CD4-positive, alpha-beta T cell treated with Interleukin-17A for 1 hour (primary cell): ENCODE results near the gene COQ5.
"Not testable (repeated sequence)": the region's sequence is repeated elsewhere in the genome, so short reads cannot be mapped to it uniquely, and the experiment has no call there.

Source experiments
- DNase-seq: peaks from one replicate; pipeline ENCODE4 v3.0.0-alpha.2; 2020

COQ5 gene

DNA sequence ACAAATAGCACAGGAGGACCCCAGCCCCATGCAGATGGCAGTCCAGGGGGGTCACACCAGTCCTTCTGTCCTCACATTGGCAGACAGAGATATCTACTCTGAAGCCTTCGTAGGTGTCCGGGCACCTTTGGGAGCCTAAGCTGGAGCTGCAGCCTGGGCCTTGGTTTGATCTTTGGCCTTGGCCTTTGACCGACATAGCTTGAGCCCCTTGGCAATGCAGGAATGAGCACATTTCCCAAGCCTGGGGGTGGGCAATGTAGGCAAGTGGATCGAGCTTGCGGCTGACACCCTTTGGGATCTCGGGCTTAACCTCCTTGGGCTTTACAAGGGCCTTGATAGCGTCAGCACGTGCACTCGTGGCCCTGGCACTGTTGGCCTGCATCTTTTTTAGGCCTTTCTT, 6.4 kb downstream of the COQ5 start:
- no peak for DNase-seq

DNA sequence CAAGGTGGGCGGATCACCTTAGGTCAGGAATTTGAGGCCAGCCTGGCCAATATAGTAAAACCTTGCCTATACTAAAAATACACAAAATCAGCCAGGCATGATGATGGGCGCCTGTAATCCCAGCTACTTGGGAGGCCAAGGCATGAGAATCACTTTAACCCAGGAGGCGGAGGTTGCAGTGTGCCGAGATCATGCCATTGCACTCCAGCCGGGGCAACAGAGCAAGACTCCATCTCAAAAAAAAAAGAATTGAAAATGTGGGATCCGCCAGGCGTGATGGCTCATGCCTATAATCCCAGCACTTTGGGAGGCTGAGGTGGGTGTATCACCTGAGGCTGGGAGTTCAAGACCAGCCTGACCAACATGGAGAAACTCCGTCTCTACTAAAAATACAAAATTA, 9.6 kb downstream of the COQ5 start:
- not testable (repeated sequence) for DNase-seq

DNA sequence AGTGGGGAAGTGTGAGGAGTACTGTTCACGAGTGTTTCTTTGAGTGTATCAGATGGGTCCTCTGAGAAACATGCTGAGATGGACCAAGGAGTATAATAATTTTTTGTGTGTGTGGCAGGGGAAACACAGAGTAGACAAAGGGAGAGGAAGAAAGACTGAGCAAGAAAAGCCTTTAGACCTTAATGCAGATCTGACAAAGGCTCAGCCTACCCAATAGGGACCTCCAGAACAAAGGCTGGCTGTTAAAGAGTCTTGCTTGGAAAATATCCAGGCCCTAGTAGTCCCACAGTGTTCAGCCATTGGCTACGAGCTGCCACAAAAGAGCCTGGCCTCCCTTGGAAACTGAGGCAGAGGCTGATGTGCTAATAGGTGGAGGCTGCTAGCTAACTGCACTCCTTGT, 13.5 kb downstream of the COQ5 start:
- no peak for DNase-seq

DNA sequence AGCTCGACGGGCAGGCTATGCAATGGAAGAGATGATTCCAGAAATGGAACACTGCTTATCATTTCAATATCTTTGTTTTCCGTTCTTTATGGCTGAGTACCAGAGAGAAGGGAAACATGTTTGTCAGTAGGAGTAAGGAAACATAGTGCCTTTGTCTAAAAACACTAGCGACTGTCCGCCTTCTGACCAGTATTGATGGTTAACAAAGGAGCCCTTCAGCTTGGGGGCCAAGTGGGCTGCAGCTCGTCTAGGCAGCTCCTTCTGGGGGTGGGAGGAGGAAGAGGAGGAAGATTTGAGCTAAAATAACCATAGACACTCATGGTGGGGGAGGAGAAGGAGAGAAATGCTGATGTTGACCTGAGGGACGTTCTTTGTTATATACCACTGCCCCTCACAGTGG, 15.0 kb downstream of the COQ5 start:
- DNase-seq = no peak

DNA sequence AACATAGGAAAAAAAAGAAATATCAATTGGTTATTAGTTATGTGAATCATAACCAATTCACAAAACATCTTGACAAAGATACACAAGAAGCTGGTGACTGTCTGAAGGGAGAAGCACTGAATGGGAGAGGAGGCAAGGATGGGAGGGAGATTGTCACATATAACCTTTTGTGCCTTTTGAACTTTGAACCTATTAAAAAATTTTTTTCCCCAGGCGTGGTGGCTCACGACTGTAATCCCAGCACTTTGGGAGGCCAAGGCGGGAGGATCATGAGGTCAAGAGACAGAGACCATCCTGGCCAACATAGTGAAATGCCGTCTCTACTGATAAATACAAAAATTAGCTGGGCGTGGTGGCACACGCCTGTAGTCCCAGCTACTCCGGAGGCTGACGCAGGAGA, 20.4 kb downstream of the COQ5 start:
- DNase-seq = no peak

DNA sequence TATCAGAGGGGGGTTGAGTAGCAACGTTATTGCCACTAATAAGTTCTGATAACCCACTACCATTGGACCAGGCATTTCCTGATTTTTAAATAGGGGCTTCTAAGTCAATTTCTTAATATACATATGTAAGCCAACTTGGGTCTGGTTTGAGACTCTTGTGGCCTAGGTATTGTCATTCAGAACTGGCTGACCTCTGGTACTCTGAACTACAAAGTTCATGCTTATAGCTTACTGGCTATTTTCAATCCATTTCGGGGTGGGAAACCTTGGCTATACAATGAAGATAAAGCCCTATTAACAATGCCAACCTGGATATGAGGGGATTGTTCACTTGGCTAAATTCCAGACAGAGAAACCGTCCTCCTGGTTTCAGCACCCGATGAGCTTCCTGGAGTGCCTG, 24.4 kb downstream of the COQ5 start:
- no peak for DNase-seq

DNA sequence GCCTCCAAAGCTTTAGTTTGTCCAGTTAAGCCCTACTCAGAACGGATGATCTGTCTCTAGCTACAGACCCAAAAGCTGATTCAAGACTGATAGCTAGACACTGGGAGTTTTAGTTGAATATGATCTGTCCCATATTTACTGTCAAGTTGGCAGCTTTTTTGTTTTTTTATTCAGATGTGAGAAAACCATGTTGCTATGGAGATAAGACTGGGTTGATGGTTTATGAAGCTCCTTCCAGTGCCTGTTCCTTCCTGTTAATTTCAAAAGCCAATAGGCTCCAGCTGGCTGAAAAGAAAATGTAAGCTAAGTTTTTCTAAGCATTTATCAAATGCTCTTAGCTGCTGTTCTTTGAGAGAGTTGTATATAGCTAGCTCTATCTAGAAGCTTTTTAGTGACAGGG, 28.4 kb downstream of the COQ5 start:
- DNase-seq = peak; percentile 15

DNA sequence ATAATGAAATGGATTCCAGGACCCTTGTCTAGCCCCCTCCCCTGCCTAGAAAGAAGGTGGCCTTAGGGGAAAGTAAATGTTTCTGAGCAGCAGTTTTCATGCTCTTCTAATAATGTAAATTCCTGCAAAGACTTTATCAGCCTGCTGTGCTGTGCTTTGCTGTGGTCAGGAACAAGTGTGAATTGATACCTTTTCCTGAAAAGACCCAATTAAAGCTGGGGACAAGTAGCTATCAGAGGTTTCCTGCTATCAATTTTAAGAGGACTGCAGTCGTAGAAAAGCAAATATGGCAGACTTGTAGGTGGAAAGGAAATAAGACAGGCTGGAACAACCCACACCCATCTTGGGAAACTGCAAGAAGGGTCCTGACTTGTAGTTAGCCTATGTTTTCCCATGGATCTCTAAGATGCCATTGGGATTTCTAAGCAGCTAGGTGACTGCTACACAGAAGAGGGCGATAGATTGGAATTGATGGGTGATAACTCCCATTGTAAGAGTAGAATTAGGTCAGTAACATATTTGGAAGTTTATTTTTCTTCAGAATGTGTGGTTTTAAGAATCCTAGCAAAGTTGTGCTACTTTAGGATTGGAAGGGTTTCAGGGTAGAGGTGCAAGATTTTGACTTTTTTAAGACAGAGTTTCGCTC, 30.0 kb downstream of the COQ5 start:
- DNase-seq = no peak

DNA sequence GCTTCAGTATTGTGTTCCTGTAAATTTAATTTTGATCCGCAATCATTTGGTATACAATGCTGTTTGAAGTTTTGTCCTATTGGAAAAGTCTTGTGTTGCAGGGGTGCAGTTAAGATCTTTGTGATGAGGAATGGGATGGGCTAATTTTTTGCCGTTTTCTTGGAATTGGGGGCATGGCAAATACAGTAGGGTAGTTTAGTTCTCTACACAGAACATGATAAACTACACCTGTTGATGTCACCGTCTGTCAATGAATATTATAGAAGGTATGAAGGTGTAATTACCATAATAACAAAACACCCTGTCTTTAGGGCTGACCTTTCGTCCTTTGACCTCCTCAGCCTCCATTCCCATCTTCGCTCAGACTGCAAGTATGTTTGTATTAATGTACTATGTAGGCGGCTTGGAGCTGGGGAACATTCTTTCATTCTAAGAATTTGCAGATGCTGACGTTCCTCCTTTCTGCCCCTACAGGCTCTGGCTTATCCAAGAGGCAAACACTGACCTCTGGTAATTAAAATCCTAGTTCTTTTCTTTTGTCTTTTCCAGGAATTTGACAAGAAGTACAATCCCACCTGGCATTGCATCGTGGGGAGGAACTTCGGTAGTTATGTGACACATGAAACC, 31.3 kb downstream of the COQ5 start:
- DNase-seq = no peak

DNA sequence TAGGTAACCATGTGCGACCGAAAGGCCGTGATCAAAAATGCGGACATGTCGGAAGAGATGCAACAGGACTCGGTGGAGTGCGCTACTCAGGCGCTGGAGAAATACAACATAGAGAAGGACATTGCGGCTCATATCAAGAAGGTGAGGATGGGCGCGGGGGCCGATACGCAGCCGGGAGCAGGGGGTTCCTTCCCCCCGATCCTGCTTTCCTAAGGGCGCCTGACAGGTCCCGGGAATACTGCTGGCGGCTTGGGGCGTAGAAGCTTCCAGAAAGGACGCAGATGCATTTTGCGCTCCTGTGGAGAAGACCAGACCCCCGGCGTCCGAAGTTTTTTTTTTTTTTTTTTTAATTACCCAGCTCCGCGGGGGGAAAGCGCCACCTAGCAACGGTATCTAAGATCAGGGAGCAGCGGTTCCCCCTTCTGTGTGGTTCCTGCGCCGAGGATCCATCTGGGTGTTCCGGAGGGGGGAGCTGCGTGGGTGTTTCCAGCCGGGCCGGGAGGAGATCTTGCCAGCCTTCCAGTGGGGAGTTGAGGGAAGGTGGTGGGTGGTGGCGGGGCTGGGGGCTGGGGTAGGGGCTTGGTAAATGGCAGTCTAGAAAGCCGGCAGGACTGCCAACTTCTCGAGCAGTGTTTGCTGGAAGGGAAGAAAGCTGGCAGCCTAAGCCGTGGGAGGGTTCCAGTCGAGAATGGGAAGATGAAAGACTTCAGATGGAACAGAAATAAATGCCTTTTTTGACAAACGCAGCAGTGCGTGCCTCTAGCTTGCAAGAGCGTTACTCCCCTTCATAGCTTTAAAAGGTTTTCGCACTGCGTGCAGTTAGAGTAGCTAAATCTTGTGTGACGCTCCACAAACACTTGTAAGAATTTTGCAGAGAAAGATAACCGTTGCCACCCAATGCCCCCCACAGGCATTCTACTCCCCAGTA, 32.3 kb downstream of the COQ5 start:
- peak; percentile 64 for DNase-seq

DNA sequence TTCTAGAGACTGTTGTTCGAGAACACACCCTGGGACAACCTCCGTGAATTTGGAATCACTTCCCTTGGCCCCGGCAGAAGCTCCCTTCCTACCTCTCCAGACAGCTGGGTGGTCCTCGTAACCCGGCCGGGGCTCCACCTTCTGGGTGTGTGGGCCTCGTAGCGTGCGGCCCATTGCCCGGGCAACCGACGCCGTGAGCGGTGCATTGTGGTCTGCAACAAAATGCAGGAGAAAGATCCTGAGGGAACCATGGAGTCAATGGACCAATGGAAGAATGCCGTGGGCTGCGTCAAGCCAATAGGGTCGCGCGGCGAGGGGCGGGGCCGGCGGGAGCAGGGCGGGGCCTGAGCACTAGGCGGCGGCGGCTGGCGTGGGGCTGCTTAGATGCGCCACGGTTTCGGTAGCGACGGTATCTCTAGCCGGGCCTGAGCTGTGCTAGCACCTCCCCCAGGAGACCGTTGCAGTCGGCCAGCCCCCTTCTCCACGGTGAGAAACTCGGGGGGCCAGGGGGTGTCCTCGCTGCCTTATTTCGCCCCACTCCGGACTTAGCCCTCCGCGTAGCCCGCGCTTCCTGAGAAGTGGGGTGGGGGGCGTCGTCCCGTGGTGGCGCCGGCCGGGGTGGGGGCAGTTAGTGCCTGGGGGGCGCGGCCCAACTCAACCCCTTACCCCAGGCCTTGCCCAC, 33.1 kb downstream of the COQ5 start, which contains the start of gene DYNLL1:
TSS of gene DYNLL1 (plus strand) at position 383 of the 682 bp plus-strand sequence. CDS start 309 bp downstream, outside the sequence.
- peak; percentile 98 for DNase-seq

DNA sequence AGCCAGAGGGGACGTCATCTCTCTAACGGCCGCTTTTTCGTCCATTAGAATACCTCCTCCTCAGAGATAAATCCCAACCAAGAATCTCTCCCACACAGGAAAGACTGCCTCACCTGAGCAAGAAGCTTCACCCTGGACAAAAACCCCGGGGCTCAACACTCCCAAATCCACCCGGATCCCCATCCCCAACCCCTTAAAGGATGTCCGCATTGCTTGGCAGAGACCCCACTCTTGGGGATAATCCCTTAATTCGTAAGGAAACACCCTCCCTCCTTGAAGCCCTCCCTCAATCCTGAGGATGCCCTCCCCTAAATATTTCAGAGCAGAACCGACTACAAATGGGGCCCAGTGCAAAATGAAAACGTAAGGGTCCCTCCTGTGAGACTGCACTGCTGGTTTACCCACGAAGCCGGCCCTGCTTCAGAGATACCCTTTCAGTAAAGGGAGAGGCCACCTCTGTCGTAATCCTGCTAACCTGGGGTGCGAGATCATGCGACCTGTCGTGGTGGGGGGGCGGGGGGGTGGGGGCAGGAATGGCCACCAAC, 33.7 kb downstream of the COQ5 start:
- no peak for DNase-seq

DNA sequence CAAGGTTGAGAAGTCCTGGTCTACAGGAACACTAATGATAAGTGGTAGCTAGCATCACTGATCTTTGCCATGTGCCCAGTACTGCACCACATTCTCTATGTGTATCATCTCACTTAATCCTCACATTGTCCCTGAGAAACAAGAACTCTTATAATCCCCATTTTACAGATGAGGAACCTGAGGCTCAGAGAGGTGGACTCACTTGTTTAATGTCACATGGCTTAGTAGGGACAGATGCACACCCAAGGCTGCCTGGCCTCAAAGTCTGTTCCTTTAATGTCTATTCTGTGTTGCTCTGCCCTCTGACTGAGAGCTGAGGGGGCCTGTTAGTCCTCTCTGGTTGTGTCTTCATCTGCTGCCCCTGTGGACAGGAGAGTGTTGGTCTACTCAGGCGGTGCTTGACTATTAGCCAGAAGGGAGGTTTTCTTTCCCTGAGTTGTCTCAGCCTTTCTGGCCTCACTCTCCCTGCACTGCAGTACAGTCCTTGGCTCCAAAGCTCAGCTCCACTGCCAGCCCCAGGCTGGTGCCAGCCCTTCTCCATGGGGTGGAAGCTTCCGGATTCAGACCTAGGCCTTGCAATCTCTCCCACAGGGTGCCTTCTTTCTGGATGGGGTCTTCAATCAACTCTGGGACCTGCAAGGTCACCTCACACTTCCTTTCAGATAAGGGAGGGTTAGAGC, 38.0 kb downstream of the COQ5 start:
- no peak for DNase-seq

DNA sequence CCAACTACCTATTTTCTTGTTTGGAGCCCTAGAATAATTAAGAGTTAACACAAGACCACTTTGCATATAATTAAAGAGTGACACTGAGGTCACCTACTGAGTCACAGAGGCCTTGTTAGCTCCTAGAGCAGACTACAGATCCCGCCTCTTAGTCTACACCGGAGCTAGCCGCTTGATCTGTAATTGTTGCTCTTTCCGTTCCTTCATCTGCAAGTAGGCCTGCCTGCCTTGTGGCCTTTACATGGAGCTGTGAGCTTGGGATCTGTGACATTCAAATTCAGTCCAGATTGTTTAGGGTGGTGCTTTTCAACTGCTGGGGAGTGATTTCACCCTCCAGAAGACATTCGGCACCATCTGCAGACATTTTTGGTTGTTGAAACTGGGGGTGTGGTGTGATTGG, 38.6 kb downstream of the COQ5 start:
- DNase-seq = no peak

DNA sequence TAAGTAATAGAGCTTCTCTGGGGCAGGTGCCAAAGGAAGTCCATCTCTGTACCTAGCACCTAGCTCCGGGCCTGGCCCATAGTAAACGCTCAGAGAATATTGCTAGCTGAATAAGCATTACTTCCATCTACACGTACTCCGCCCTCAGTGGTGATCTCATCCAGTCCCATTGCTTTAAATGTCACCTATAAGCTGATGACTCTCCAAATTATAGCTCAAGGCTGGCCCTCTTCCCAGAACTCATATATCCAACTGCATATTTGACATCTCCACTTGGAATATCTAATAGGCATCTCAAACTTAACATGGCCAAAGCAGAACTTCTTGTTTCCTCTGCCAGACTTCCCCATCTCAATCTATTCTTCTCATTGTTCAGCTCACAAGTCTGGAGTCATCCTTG, 39.9 kb downstream of the COQ5 start:
- DNase-seq = no peak

DNA sequence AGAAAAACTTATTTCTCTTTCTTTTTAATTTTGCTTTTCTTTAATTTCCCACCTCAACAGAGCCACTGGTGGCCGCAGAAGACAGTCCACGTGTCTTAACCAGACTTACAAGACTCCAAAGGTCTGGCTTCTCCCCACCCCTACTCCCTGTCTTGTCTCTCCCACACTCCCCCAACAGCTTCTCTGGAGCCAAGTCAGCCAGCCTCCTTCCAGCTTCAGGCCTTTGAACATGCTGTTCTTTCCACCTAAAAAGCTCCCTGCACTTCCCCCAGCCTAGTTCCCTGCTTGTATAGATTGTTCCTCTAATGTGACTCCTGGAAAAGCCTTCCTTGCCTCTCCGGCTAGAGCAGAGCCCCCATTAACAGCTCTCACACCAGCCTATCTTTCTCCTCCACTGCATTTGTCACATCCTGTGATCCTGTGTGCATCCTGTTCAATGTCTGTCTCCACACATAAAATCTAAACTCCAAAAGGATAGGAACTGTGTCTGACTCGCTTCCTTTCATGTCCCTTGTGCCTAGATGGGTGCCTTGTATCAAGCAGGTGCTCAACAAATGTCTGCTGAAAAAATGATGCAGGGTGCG, 40.8 kb downstream of the COQ5 start:
- no peak for DNase-seq

DNA sequence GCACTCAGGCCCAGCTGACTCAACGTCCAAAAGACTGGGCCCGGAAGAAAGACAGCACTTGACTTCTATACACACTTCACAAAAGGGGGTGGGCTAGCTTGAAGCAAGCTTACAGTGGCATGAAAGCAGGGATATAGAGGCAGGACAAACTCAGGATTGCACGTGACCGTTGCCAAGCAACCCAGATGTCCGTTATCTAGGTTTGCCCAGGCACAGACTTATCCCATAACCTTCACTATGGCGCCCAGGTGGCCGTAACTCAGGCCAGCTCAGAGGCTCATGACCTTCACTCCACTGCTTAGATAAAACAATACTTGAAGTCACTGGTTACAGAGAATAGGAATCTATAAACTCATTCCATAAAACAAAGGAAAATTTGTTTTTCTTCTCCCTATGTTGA, 41.4 kb downstream of the COQ5 start:
- DNase-seq = not testable (repeated sequence)

DNA sequence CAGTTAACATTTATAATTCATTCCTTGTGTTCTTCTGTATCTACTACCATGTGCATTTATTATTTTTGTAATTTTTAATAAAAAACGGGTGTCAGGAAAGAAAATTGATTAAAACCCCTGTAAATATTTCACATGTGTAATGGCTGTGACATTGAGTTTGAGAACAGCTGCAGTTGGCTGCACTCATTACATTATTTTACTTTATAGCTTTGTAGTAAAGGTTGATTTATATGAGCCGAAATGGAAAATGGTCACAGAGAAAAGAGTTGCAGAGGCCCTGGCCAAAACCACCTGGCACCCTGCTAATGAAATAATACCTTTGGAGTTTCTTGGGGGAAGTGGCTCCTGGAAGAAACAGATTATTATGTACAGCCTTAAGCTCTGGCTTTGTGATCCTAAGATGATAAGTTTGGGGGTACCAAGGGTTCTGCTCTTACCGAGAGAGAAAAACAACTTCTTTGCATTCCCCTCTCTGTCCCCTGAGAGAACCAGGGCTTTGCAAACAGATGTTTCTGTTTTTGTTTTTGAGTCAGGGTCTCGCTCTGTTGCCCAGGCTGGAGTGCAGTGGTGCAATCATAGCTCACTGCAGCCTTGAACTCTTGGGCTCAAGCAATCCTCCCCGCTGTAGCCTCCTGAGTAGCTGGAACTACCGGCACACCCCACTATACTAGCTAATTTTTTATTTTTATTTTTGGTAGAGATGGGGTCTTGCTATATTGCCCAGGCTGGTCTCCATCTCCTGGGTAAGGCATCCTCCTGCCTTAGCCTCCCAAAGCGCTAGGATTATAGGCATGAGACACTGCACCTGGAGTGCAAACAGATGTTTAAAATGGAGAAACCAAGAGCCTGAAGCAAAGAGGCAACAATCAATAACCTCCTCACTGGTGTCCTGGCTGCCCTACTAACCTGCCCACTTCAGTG, 42.7 kb downstream of the COQ5 start:
- no peak for DNase-seq

DNA sequence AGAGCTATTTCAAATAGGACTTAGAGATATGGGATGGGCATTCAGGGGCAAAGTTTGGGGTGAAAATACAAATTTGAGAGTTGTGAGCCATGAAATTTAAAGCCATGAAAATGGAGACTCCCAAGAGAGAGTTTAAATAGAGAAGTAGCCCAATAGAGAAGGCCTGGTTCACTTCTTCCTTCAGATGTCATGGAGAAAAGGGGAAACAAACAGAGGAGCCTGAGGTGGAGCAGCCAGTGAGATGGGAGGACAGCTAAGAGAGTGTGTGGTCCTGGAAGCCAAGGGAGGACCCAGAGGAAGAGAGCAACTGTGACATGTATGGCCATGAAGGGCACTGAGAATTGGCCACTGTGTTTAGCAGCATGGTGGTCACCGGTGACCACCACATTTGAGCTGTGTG, 45.3 kb downstream of the COQ5 start:
- DNase-seq = no peak

DNA sequence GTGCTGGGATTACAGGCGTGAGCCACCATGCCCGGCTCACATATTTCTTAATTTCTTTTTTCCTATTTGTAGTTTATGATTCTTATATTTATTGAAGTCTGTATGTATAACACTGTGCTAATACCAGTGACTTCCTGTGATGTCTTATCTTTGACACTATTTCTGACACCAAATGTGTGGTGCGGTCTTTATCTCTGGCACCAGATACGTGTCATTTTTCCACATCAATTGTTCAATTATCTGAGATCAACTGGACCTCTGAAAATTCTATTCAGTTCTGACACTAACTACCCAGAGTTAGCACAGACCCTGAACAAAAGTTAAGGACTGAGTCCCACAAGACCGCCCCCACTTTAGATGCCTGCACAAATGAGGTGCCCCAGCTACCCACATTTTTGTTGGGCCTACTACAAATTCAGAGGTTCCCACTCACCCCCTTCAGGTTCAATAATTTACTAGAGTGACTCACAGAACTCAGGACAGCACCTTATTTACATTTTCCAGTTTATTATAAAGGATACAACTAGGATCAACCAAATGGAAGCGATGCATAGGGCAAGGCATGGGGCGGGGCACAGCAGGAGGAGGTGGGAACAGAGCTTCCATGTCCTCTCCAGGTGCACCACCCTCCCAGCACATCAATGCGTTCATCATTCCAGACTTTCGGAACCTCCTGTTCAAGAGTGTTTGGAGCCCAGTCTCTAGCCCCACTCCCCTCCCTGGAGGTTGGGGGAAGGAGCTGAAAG, 47.8 kb downstream of the COQ5 start:
- DNase-seq = peak; percentile 63
